ENCODE results near the gene MEGF9. TPM values are rescaled to one million over a fixed set of nuclear protein-coding genes. Genes with fewer than 3 reads are reported as not detected.

MEGF9 gene
- total RNA-seq, 1 donor from 2014 or later = 15.7 TPM

DNA sequence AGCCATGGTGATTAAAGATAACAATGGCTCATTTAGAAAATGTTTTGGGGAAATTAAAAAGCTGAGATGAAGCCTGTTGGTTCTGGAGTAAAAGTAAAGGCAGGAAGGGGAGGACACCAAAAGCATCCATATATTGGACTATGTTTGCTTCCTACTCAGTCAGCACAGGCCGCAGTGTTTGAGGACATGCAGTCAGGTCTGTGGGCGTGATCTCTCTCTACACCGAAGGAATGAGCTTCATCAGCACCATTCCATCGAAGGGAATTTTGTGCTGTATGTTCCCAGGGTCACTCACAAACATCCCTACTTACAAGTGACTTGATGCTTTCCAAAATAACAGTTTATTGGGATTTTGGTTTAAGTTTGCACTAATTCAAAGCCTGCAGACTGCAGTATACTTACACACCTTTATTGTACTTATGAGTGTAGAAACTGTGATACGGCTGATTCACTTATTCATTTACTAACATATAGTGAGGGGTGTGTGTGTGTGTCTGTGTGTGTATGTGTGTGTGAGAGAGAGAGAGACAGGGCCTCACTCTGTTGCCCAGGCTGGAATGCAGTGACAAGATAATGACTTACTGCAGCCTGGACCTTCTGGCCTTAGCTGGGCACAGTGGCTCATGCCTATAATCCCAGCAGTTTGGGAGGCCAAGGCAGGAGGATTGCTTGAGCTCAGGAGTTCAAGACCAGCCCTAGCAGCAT, 120.9 kb downstream of the MEGF9 start:
- TF ChIP-seq, protein P1, sequence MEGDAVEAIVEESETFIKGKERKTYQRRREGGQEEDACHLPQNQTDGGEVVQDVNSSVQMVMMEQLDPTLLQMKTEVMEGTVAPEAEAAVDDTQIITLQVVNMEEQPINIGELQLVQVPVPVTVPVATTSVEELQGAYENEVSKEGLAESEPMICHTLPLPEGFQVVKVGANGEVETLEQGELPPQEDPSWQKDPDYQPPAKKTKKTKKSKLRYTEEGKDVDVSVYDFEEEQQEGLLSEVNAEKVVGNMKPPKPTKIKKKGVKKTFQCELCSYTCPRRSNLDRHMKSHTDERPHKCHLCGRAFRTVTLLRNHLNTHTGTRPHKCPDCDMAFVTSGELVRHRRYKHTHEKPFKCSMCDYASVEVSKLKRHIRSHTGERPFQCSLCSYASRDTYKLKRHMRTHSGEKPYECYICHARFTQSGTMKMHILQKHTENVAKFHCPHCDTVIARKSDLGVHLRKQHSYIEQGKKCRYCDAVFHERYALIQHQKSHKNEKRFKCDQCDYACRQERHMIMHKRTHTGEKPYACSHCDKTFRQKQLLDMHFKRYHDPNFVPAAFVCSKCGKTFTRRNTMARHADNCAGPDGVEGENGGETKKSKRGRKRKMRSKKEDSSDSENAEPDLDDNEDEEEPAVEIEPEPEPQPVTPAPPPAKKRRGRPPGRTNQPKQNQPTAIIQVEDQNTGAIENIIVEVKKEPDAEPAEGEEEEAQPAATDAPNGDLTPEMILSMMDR (IDR thresholded peaks at IDR 0.05; ENCODE audit: unreplicated experiment) = no peak
- no peak overlapping the region for H3K27ac Mint-ChIP-seq
- no peaks in the 10 kb centered on the region for H3K9me3 Mint-ChIP-seq
- no peaks in the 10 kb centered on the region for H3K27me3 Mint-ChIP-seq (ENCODE audit: low read depth)
- DNase-seq (ENCODE audit: low spot score in 2 of 2, unreplicated experiment in 2 of 2) = no peak
- H3K4me3 Mint-ChIP-seq = no peak overlapping the region
- no peaks in the 10 kb centered on the region for H3K36me3 Mint-ChIP-seq
- no peaks in the 10 kb centered on the region for H3K4me1 Mint-ChIP-seq

DNA sequence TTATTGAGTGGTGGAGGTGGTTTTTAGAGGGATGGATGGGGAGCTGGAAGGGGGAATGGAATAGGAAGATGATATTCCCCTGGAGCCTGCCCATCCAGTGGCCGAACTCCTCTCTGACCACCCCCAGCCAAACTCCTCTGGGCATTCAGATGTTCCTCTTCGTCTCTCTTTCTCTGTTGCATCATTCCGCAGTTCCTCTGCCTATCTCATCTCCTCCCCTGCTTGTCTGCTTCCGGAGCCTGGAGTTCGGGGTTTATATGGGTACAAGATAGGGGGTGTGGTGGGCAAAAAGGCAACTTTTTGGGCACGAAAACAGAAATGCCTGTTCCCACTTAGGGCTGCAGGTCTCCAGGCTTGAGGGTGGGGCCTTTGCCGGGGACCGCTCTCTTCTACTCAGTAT, 122.1 kb downstream of the MEGF9 start:
- TF ChIP-seq, protein P1 (IDR thresholded peaks at IDR 0.05; ENCODE audit: unreplicated experiment) = no peak
- Mint-ChIP-seq H3K27me3 (ENCODE audit: low read depth) (no peaks in the 10 kb centered on the region), H3K27ac (no peak overlapping the region), H3K4me1 (no peaks in the 10 kb centered on the region), H3K4me3 (no peak overlapping the region), H3K36me3 (no peaks in the 10 kb centered on the region), H3K9me3 (no peaks in the 10 kb centered on the region)
- no peak for DNase-seq (ENCODE audit: low spot score in 2 of 2, unreplicated experiment in 2 of 2)

GRCh38 chr9:120587328-120587727, 126.9 kb downstream of the MEGF9 start:
- DNase-seq (ENCODE audit: low spot score in 2 of 2, unreplicated experiment in 2 of 2) = no peak
- no peak overlapping the region for H3K4me3 Mint-ChIP-seq
- H3K36me3 Mint-ChIP-seq = no peaks in the 10 kb centered on the region
- H3K9me3 Mint-ChIP-seq = no peaks in the 10 kb centered on the region
- H3K27ac Mint-ChIP-seq = no peak overlapping the region
- H3K4me1 Mint-ChIP-seq = no peaks in the 10 kb centered on the region
- TF ChIP-seq, protein P1 (IDR thresholded peaks at IDR 0.05; ENCODE audit: unreplicated experiment) = no peak
- no peaks in the 10 kb centered on the region for H3K27me3 Mint-ChIP-seq (ENCODE audit: low read depth)

DNA sequence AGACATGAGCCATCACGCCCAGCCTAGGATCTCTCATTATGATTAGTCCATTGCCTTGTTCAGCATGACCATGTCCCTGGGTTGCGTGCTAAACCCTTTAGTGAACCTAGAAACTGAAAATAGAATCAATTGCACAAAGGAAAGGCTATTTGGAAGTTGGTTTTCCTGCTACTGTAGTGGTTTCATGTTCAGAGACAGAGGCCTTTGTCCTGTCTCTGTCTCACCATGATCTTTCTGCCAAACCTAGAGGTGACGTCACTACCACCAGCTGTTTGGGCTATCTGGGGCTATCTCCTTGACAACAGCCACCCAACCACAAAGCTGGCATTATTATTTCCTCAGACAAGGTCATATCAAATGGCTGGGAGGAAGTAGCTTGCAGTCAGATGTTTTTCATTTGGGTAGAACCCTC, 130.3 kb downstream of the MEGF9 start:
- no peak overlapping the region for H3K27ac Mint-ChIP-seq
- no peak for DNase-seq (ENCODE audit: low spot score in 2 of 2, unreplicated experiment in 2 of 2)
- H3K4me1 Mint-ChIP-seq = peaks cover 8% of the 10 kb centered on the region
- H3K36me3 Mint-ChIP-seq = no peaks in the 10 kb centered on the region
- H3K27me3 Mint-ChIP-seq (ENCODE audit: low read depth) = no peaks in the 10 kb centered on the region
- no peaks in the 10 kb centered on the region for H3K9me3 Mint-ChIP-seq
- H3K4me3 Mint-ChIP-seq = no peak overlapping the region
- TF ChIP-seq, protein P1 (IDR thresholded peaks at IDR 0.05; ENCODE audit: unreplicated experiment) = no peak

DNA sequence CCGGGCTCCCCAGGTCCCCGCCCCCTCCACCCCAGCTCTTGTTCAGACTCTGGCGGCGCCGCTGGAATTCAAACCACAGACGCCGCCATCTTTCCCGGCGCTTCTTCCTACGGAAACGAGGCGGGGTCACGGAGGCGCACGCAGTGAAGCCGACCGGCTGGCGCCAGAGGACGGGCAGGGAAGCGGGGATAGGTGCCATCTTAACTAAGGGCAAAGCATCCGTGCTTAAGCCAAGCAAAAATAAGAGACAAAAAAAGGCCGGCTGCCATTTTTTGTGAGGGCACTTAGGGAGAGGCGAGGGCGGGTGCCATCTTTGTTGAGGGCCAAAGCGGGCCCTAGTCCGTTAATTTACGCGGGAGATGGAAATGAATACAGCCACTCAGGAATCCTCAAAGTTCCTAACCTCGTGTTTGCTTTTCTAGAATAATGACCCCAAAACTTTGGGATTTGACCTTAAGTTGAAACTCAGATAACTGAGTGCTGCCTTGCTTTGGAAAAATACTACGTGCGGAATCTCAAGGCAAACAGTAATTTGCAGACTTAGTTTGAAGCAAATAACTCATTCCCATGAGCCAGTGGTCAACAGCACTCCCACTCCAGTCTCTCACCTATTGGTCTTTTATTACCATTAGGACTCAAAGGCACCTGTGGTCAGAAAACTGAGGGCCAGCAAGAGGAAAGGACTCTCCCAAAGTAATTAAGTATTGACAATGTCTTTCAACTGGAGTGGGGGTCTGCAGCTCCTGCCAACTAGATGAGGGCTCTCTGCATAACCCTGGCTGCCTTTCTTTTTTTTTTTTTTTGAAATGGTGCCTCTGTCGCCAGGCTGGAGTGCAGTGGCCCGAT, 134.0 kb downstream of the MEGF9 start, which contains the start of gene CDK5RAP2:
CDK5RAP2 (minus strand) TSS at position 117 of the 846 bp plus-strand sequence. CDS start 189 bp downstream, outside the sequence.
- no peaks in the 10 kb centered on the region for H3K9me3 Mint-ChIP-seq
- H3K4me1 Mint-ChIP-seq = peaks cover 16% of the 10 kb centered on the region
- TF ChIP-seq, protein P1 (IDR thresholded peaks at IDR 0.05; ENCODE audit: unreplicated experiment) = no peak
- peaks cover 5% of the 10 kb centered on the region for H3K36me3 Mint-ChIP-seq
- no peaks in the 10 kb centered on the region for H3K27me3 Mint-ChIP-seq (ENCODE audit: low read depth)
- DNase-seq (ENCODE audit: low spot score in 2 of 2, unreplicated experiment in 2 of 2) = peak; percentile 81 to 87
- peak within 1 kb of the TSS; percentile 96 for H3K27ac Mint-ChIP-seq
- H3K4me3 Mint-ChIP-seq = peak within 1 kb of the TSS; percentile 97

Measured in mesothelial cell of epicardium (in vitro differentiated cells).